K562 (cell line): ENCODE data around the gene SMARCA4. TPM values are rescaled to one million over a fixed set of nuclear protein-coding genes. Genes with fewer than 3 reads are reported as not detected.

ENCODE experiments used
- ARID3A ChIP-seq: IDR thresholded peaks from 2 replicates; pipeline ENCODE4 v1.6.1; 2012; ENCODE audit warnings: low read depth, low read length, improper control_type of control experiment, borderline replicate concordance
- FOSL1 ChIP-seq: fragments of 200-800 bp; sonication (Bioruptor generic); conservative IDR thresholded peaks from 2 replicates; pipeline ENCODE4 v1.6.1; 2016; ENCODE audit warnings: missing genetic modification characterization, missing compliant biosample characterization
- HMBOX1 ChIP-seq: sonication (generic); IDR thresholded peaks from 2 replicates; pipeline ENCODE4 v1.6.1; 2016
- HMGXB4 ChIP-seq: sonication (generic); formaldehyde crosslinking; IDR thresholded peaks from 2 replicates; pipeline ENCODE4 v1.8.1; 2023; ENCODE audit warnings: mild to moderate bottlenecking, missing genetic modification reagents
- KLF16 ChIP-seq: IDR thresholded peaks from 2 replicates; pipeline ENCODE4 v1.6.1; 2016; ENCODE audit warnings: antibody characterized with exemption
- MNT ChIP-seq, 2 experiments: fragments of 450-650 bp; conservative IDR thresholded peaks; 2 replicates each; pipeline ENCODE4 v1.6.1; 2017; ENCODE audit warnings: mild to moderate bottlenecking in 2 of 2, moderate library complexity in 2 of 2
- POLR2AphosphoS2 ChIP-seq: IDR thresholded peaks from 2 replicates; pipeline ENCODE4 v1.6.1; 2012; ENCODE audit warnings: low read length, improper control_type of control experiment
- SLC30A9 ChIP-seq: fragments of 250-450 bp; sonication (Bioruptor Pico); IDR thresholded peaks from 2 replicates; pipeline ENCODE4 v1.8.0; 2022; ENCODE audit warnings: mild to moderate bottlenecking, moderate library complexity
- SRSF9 ChIP-seq: fragments of 200-400 bp; formaldehyde crosslinking; IDR thresholded peaks from 2 replicates; pipeline ENCODE4 v1.6.1; 2017; ENCODE audit warnings: low read depth, low read length, borderline replicate concordance
- STAT5A ChIP-seq: IDR thresholded peaks from 2 replicates; pipeline ENCODE4 v1.6.1; 2012; ENCODE audit warnings: low read length, inconsistent platforms, borderline replicate concordance
- XRCC3 ChIP-seq: fragments of 450-650 bp; IDR thresholded peaks from 2 replicates; pipeline ENCODE4 v1.6.1; 2017; ENCODE audit warnings: mild to moderate bottlenecking, moderate library complexity
- ZFX ChIP-seq: sonication (generic); formaldehyde crosslinking; IDR thresholded peaks from 2 replicates; pipeline ENCODE4 v1.8.0; 2022; ENCODE audit warnings: mild to moderate bottlenecking, missing genetic modification reagents, moderate library complexity
- ZNF561 ChIP-seq: fragments of 450-650 bp; formaldehyde crosslinking; conservative IDR thresholded peaks from 2 replicates; pipeline ENCODE4 v1.4.0; 2020; ENCODE audit warnings: mild to moderate bottlenecking, moderate library complexity
- ZNF592 ChIP-seq: fragments of 450-650 bp; IDR thresholded peaks from 2 replicates; pipeline ENCODE4 v1.6.1; 2017; ENCODE audit warnings: antibody characterized with exemption, mild to moderate bottlenecking
- ZNF75A ChIP-seq: fragments of 450-650 bp; formaldehyde crosslinking; IDR thresholded peaks from 2 replicates; pipeline ENCODE4 v1.4.0; 2020; ENCODE audit warnings: mild to moderate bottlenecking
- polyA plus RNA-seq, 8 experiments: library from polyadenylated mRNA; depleted of rRNA in 4 of 8; stranded (reverse) in 5 of 8; unstranded in 3 of 8; fragments of >200 nt; fragmentation: Nextera tagmentation in 2 of 8; fragmentation: Illumina TruSeq in 1 of 8; extraction: Ambion mirVana in 2 of 8; extraction: Trizol in 1 of 8; gene quantifications; 2 replicates each; pipeline versions ENCODE4 v1.2.1 to v1.2.3, GENCODE V29; 2011 to 2014; ENCODE audit warnings: inconsistent platforms in 1 of 8, missing spikeins in 1 of 8
- total RNA-seq, 7 experiments: library from RNA; depleted of rRNA in 6 of 7; stranded (reverse); fragments of >200 nt in 6 of 7; fragmentation: Illumina TruSeq in 2 of 7; extraction: Trizol in 2 of 7; gene quantifications; 2 replicates each; pipeline versions ENCODE4 v1.2.1 to v1.2.3, GENCODE V29; 2011 to 2021; ENCODE audit warnings: low replicate concordance in 1 of 7

Gene SMARCA4
- total and polyA plus RNA-seq, 9 of the 15 experiments (the other 6 are each of a cell fraction or from before 2014, with no cell fraction given) = 19.3 to 207 (median 52.1) TPM

- TF ChIP-seq ZNF592 = no peak
- no peak for TF ChIP-seq SRSF9
- TF ChIP-seq ARID3A = no peak
- TF ChIP-seq HMGXB4 = no peak
- no peak for TF ChIP-seq ZNF75A (CRISPR knock-in tag)
- no peak for TF ChIP-seq ZFX
- TF ChIP-seq HMBOX1 = no peak
- TF ChIP-seq POLR2AphosphoS2 = no peak
- TF ChIP-seq XRCC3 = no peak
- no peak for TF ChIP-seq ZNF561 (CRISPR knock-in tag)
- TF ChIP-seq STAT5A = peak; percentile 62; the same call in 1 of the 2 replicates
- TF ChIP-seq KLF16 = 0 out of 2 replicates have a peak, but pooled peaks have one; percentile 17
- TF ChIP-seq FOSL1 (tag) = no peak
- peak; percentile 24 to 61; a peak in 3 of 4 replicates for TF ChIP-seq MNT (conservative IDR thresholded peaks at IDR 0.05)
- no peak for TF ChIP-seq SLC30A9 (CRISPR knock-in tag)
Measured at GRCh38 chr19:10935371-10936059, 25.3 kb upstream of the SMARCA4 start (continued).
